Gastroesophageal sphincter (tissue), 3 donors: Measurements from ENCODE around the gene LRRFIP1.

Source experiments
- CTCF ChIP-seq, 4 experiments: fragments of 200-600 bp in 2 of 4; fragments of 450-650 bp in 2 of 4; sonication (generic) in 1 of 4; IDR thresholded peaks; one replicate each; pipeline ENCODE4 v1.5.1; 2017 to 2019; ENCODE audit warnings: antibody characterized with exemption in 4 of 4, mild to moderate bottlenecking in 2 of 4, moderate library complexity in 2 of 4
- EP300 ChIP-seq: sonication (generic); formaldehyde crosslinking; IDR thresholded peaks from one replicate; pipeline ENCODE4 v1.6.1; 2017; ENCODE audit warnings: antibody characterized with exemption, mild to moderate bottlenecking
- POLR2A ChIP-seq, 2 donors: fragments of 450-650 bp; IDR thresholded peaks; one replicate each; pipeline ENCODE4 v1.6.1; 2017; ENCODE audit warnings: antibody characterized with exemption in 2 of 2, mild to moderate bottlenecking in 2 of 2, moderate library complexity in 1 of 2
- POLR2AphosphoS5 ChIP-seq: sonication (generic); formaldehyde crosslinking; IDR thresholded peaks from one replicate; pipeline ENCODE4 v1.6.1; 2017; ENCODE audit warnings: antibody characterized with exemption

DNA sequence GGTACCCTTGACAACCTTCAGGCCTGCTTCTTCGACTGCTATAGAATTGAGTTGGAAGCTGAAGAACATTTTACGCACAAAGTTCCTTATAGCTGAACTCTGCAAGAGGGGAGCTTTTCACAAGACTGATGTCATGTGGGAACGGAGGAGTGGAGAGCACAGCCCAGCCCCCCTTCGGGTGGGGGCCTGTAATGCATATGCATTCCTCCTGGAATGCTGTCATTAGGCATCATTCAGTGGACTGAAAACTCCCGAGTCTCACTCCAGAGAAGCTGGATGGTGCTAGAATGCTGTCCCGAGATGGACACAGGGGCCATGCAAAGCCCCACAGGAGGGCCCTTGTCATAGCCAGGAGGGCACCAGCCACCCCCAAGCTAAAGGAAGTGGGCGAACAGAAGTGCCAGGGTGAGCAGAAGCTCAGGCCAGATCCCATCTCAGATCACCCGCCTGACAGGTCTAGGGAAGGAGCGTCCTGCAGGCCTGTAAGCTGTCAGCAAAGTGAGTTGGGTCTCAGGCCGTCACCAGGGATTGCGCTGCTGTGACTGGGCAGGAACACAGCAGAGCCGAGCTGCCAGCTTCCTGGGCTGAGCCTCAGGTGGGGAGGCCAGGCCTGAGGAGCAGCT is 127.3 kb downstream of the LRRFIP1 start:
- TF ChIP-seq POLR2A (IDR thresholded peaks at IDR 0.05) (no peak), CTCF (IDR thresholded peaks at IDR 0.05) (no peak), POLR2AphosphoS5 (no peak), EP300 (no peak)
